HCT116 (cell line): ENCODE measurements around the gene OIP5. TPM values are rescaled to one million over a fixed set of nuclear protein-coding genes. Genes with fewer than 3 reads are reported as not detected.

Source experiments
- ATAC-seq: fragments of 200-7000 bp; cut with Tn5 transposase; 2 replicates; pipeline ENCODE4 v1.9.1; 2020; ENCODE audit warnings: mild to moderate bottlenecking, moderate library complexity
- BruUV-seq: library from RNA; stranded (reverse); fragments of 400-500 nt; replicated peaks from 2 replicates; lab custom pipeline; 2021; lab: Mats Ljungman, UMichigan
- CTCF ChIA-PET: fragments of 300-600 bp; sonication (Branson Sonifier 250); formaldehyde crosslinking; loops from one replicate; lab custom pipeline; 2021; ENCODE audit warnings: antibody characterized with exemption; lab: Charles Lee
- POLR2A ChIA-PET: fragments of 300-600, 350-600 bp; sonication (Branson Sonifier 250); formaldehyde crosslinking; loops from one replicate; lab custom pipeline; 2021; ENCODE audit warnings: antibody characterized with exemption; lab: Charles Lee
- RAD21 ChIA-PET, 2 experiments: fragments of 300-600 bp; sonication (Branson Sonifier 250); formaldehyde crosslinking; loops; one replicate each; lab custom pipeline; 2023; ENCODE audit warnings: low total read pairs in 2 of 2; ENCODE audit not compliant: uncharacterized antibody in 2 of 2, unreplicated experiment in 2 of 2, low non-redundant PET in 1 of 2; lab: Charles Lee
- DNase-seq: peaks from one replicate; pipeline ENCODE4 v3.0.0-alpha.2; 2010; ENCODE audit warnings: low read depth, low spot score
- H2AFZ ChIP-seq: fragments of 200-600 bp; shearing (Covaris generic), sonication (generic); 2 replicates; pipeline ENCODE4 v1.6.1; 2017; ENCODE audit warnings: low read depth, mixed run types, mixed read lengths, antibody characterized with exemption, low read length; ENCODE audit not compliant: poor library complexity, severe bottlenecking
- H3K27ac ChIP-seq: 2 replicates; pipeline ENCODE4 v1.5.1; 2012; ENCODE audit warnings: low read depth, low read length
- H3K27me3 ChIP-seq: fragments of 200-600 bp; sonication (generic); 2 replicates; pipeline ENCODE4 v1.6.1; 2016; ENCODE audit warnings: mixed run types, low read length, mixed read lengths; ENCODE audit not compliant: insufficient read depth
- H3K36me3 ChIP-seq, 2 experiments: fragments of 200-500 bp in 1 of 2; fragments of 200-600 bp in 1 of 2; sonication (Bioruptor generic) in 1 of 2; sonication (generic) in 1 of 2; 2 replicates each; pipeline versions ENCODE4 v1.5.1 to v1.6.1; 2014 to 2016; ENCODE audit warnings: low read length in 2 of 2, inconsistent platforms in 1 of 2, mixed read lengths in 1 of 2, mixed run types in 1 of 2; ENCODE audit not compliant: insufficient read depth in 2 of 2, control insufficient read depth in 1 of 2
- H3K4me1 ChIP-seq, 2 experiments: fragments of 200-600 bp in 1 of 2; sonication (generic) in 1 of 2; 2 replicates each; pipeline versions ENCODE4 v1.5.1 to v1.6.1; 2012 to 2017; ENCODE audit warnings: low read length in 2 of 2, inconsistent platforms in 1 of 2, mild to moderate bottlenecking in 1 of 2, mixed read lengths in 1 of 2, mixed run types in 1 of 2, moderate library complexity in 1 of 2; ENCODE audit not compliant: insufficient read depth in 2 of 2, control insufficient read depth in 1 of 2
- H3K4me2 ChIP-seq: fragments of 200-600 bp; sonication (generic); 2 replicates; pipeline ENCODE4 v1.6.1; 2017; ENCODE audit warnings: mixed run types, low read length, mixed read lengths
- H3K4me3 ChIP-seq, 2 experiments: fragments of 200-600 bp in 1 of 2; sonication (generic) in 1 of 2; replicated peaks in 1 of 2; 2 replicates each; pipeline ENCODE4 v1.5.1; 2011 to 2016; ENCODE audit warnings: low read length in 2 of 2, control low read depth in 1 of 2, low read depth in 1 of 2, mild to moderate bottlenecking in 1 of 2, mixed read lengths in 1 of 2, mixed run types in 1 of 2
- H3K79me2 ChIP-seq: fragments of 200-600 bp; sonication (generic); 2 replicates; pipeline ENCODE4 v1.6.1; 2017; ENCODE audit warnings: mild to moderate bottlenecking, mixed run types, low read length, moderate library complexity, mixed read lengths; ENCODE audit not compliant: insufficient read depth
- H3K9ac ChIP-seq: fragments of 200-600 bp; sonication (generic); 2 replicates; pipeline ENCODE4 v1.6.1; 2016; ENCODE audit warnings: low read length, mixed read lengths
- H3K9me2 ChIP-seq: fragments of 200-600 bp; sonication (generic), shearing (Covaris generic); 2 replicates; pipeline ENCODE4 v1.6.1; 2017; ENCODE audit warnings: mixed run types, mild to moderate bottlenecking, moderate library complexity; ENCODE audit not compliant: insufficient read depth
- H3K9me3 ChIP-seq, 2 experiments: fragments of 200-500 bp in 1 of 2; fragments of 200-600 bp in 1 of 2; sonication (Bioruptor generic) in 1 of 2; sonication (generic) in 1 of 2; 2 replicates each; pipeline ENCODE4 v1.6.1; 2014 to 2017; ENCODE audit warnings: low read length in 2 of 2, mixed read lengths in 2 of 2, inconsistent platforms in 1 of 2, low read depth in 1 of 2, mild to moderate bottlenecking in 1 of 2, mixed run types in 1 of 2, moderate library complexity in 1 of 2; ENCODE audit not compliant: control insufficient read depth in 1 of 2, insufficient read depth in 1 of 2
- H4K20me1 ChIP-seq: fragments of 200-600 bp; sonication (generic), shearing (Covaris generic); 2 replicates; pipeline ENCODE4 v1.6.1; 2017; ENCODE audit warnings: mixed run types, mild to moderate bottlenecking, moderate library complexity; ENCODE audit not compliant: insufficient read depth
- CBX3 ChIP-seq: IDR thresholded peaks from 2 replicates; pipeline ENCODE4 v1.6.1; 2012; ENCODE audit warnings: low read depth
- EGR1 ChIP-seq: IDR thresholded peaks from 2 replicates; pipeline ENCODE4 v1.6.1; 2012; ENCODE audit warnings: low read depth
- ELF1 ChIP-seq: IDR thresholded peaks from 2 replicates; pipeline ENCODE4 v1.6.1; 2012; ENCODE audit warnings: low read depth, borderline replicate concordance
- EZH2 ChIP-seq: fragments of 200-600 bp; sonication (generic); IDR thresholded peaks from 2 replicates; pipeline ENCODE4 v1.6.1; 2017; ENCODE audit warnings: antibody characterized with exemption, mixed run types
- FOSL1 ChIP-seq: IDR thresholded peaks from 2 replicates; pipeline ENCODE4 v1.6.1; 2012; ENCODE audit warnings: low read depth
- JUND ChIP-seq: IDR thresholded peaks from 2 replicates; pipeline ENCODE4 v1.6.1; 2012
- POLR2A ChIP-seq: IDR thresholded peaks from 2 replicates; pipeline ENCODE4 v1.7.0; 2011; ENCODE audit warnings: borderline replicate concordance; ENCODE audit not compliant: insufficient read depth, insufficient read length; ENCODE audit errors: extremely low read depth
- POLR2AphosphoS5 ChIP-seq: IDR thresholded peaks from 2 replicates; pipeline ENCODE4 v1.6.1; 2011; ENCODE audit warnings: mild to moderate bottlenecking, low read depth, low read length, moderate library complexity
- RAD21 ChIP-seq: IDR thresholded peaks from 2 replicates; pipeline ENCODE4 v1.6.1; 2012; ENCODE audit warnings: low read depth, mild to moderate bottlenecking
- SIN3A ChIP-seq: IDR thresholded peaks from 2 replicates; pipeline ENCODE4 v1.6.1; 2012; ENCODE audit warnings: low read depth
- SP1 ChIP-seq: IDR thresholded peaks from 2 replicates; pipeline ENCODE4 v1.6.1; 2012; ENCODE audit warnings: low read depth
- TCF7L2 ChIP-seq: IDR thresholded peaks from 2 replicates; pipeline ENCODE4 v1.7.0; 2011; ENCODE audit warnings: borderline replicate concordance, inconsistent platforms; ENCODE audit not compliant: insufficient read depth, insufficient read length; ENCODE audit errors: extremely low read depth
- YY1 ChIP-seq: IDR thresholded peaks from 2 replicates; pipeline ENCODE4 v1.6.1; 2011; ENCODE audit warnings: low read length, low read depth, moderate library complexity, mild to moderate bottlenecking; ENCODE audit not compliant: insufficient replicate concordance; ENCODE audit errors: extremely low read depth
- ZFX ChIP-seq: fragments of 450-650 bp; IDR thresholded peaks from 2 replicates; pipeline ENCODE4 v1.6.1; 2017
- ZNF274 ChIP-seq: fragments of 200-500 bp; sonication (Bioruptor generic); IDR thresholded peaks from 2 replicates; pipeline ENCODE4 v1.6.1; 2014; ENCODE audit warnings: mild to moderate bottlenecking, low read depth, low read length, inconsistent platforms
- intact Hi-C: fragments of 100-400 bp; cut with micrococcal nuclease; formaldehyde crosslinking; loops from 2 replicates; pipeline ENCODE4 v1.10.0; 2022
- total RNA-seq: library from RNA; stranded (reverse); gene quantifications from one replicate; pipeline ENCODE4 v1.2.1, GENCODE V29; 2021; ENCODE audit not compliant: unreplicated experiment
- TF ChIP-seq, protein P1 (sequence below): IDR thresholded peaks from 2 replicates; pipeline ENCODE4 v1.6.1; 2012
- TF ChIP-seq, protein P2 (sequence below): IDR thresholded peaks from 2 replicates; pipeline ENCODE4 v1.6.1; 2012
- TF ChIP-seq, protein P3 (sequence below): IDR thresholded peaks from 2 replicates; pipeline ENCODE4 v1.6.1; 2012; ENCODE audit warnings: low read depth

Gene OIP5
- total RNA-seq, 1 experiment from 2014 or later, result 19.7 TPM

DNA sequence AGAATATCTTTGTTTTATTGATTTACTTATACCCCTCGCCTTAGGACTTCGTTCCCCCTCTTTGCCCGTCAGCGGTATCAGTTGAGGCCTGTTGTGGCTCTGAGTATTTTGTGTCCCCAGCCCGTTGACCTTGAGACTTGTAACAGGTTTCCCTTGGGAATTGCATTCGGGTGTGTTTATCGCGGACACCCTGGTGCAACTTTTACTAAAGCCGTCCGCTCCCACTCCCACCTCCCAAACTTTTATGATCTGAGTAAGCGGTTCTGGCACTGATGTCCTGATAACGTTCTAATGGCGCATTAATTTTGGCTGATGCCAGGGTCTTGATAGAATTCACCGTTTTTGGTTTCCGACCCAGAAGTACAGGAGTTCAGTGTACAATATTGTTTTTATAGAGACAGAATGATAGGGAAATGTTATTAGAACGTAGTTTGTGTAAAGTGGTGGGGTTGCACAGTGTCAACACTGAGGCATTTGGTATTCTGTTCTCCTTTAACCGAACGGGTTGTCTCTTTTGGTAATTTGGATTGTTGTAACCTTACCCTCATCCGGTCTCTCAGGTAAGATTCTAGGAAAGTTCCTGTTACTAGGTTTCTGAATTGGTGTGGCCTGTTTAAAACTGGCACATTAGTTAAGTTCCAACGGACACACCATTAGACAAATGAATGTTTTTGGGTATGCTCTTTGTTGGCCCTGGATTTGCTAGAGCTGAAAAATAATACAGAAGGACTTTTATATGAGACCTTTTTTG lies 47.8 kb downstream of the OIP5 start:
- peaks cover 9 to 32% of the 10 kb centered on the region in 2 experiments; a peak in 3 of 4 replicates for H3K4me1 ChIP-seq
- POLR2A ChIA-PET, result no interaction called here
- ATAC-seq (no peak), DNase-seq (no peak)
- H4K20me1 ChIP-seq, result 0 out of 2 replicates have a peak, but pooled peaks cover 4% of the 10 kb centered on the region
- no peaks in the 10 kb centered on the region for H3K27me3 ChIP-seq
- peak overlapping the region; percentile 96 for H3K9ac ChIP-seq
- BruUV-seq, result TSS peak; percentile 45
- intact Hi-C loops, result loop anchor here (5.0 kb wide), 1 partner anchor 167 kb away; the partner anchor contains the start of gene INO80
- H2AFZ ChIP-seq, result no peak overlapping the region
- H3K79me2 ChIP-seq, result peaks cover 54% of the 10 kb centered on the region
- H3K36me3 ChIP-seq, result peaks cover 22 to 40% of the 10 kb centered on the region in 2 experiments
- CTCF ChIA-PET, result no interaction called here
- no peaks in the 10 kb centered on the region for H3K9me2 ChIP-seq
- no peak for TF ChIP-seq SIN3A
- no peak for TF ChIP-seq POLR2AphosphoS5
- TF ChIP-seq RAD21, result no peak
- no peak for TF ChIP-seq SP1
- no peak for TF ChIP-seq FOSL1
- TF ChIP-seq, protein P1, sequence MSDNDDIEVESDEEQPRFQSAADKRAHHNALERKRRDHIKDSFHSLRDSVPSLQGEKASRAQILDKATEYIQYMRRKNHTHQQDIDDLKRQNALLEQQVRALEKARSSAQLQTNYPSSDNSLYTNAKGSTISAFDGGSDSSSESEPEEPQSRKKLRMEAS, result no peak
- TF ChIP-seq TCF7L2, result no peak
- TF ChIP-seq ELF1, result no peak
- no peak for TF ChIP-seq YY1
- TF ChIP-seq POLR2A, result no peak
- TF ChIP-seq CBX3, result no peak
- TF ChIP-seq, protein P2, sequence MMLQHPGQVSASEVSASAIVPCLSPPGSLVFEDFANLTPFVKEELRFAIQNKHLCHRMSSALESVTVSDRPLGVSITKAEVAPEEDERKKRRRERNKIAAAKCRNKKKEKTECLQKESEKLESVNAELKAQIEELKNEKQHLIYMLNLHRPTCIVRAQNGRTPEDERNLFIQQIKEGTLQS, result no peak
- TF ChIP-seq ZNF274, result no peak
- TF ChIP-seq ZFX, result no peak
- TF ChIP-seq JUND, result no peak
- TF ChIP-seq, protein P3, sequence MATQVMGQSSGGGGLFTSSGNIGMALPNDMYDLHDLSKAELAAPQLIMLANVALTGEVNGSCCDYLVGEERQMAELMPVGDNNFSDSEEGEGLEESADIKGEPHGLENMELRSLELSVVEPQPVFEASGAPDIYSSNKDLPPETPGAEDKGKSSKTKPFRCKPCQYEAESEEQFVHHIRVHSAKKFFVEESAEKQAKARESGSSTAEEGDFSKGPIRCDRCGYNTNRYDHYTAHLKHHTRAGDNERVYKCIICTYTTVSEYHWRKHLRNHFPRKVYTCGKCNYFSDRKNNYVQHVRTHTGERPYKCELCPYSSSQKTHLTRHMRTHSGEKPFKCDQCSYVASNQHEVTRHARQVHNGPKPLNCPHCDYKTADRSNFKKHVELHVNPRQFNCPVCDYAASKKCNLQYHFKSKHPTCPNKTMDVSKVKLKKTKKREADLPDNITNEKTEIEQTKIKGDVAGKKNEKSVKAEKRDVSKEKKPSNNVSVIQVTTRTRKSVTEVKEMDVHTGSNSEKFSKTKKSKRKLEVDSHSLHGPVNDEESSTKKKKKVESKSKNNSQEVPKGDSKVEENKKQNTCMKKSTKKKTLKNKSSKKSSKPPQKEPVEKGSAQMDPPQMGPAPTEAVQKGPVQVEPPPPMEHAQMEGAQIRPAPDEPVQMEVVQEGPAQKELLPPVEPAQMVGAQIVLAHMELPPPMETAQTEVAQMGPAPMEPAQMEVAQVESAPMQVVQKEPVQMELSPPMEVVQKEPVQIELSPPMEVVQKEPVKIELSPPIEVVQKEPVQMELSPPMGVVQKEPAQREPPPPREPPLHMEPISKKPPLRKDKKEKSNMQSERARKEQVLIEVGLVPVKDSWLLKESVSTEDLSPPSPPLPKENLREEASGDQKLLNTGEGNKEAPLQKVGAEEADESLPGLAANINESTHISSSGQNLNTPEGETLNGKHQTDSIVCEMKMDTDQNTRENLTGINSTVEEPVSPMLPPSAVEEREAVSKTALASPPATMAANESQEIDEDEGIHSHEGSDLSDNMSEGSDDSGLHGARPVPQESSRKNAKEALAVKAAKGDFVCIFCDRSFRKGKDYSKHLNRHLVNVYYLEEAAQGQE, result no peak
- TF ChIP-seq EZH2, result no peak
- TF ChIP-seq EGR1, result no peak
- H3K4me3 ChIP-seq, result peak overlapping the region; percentile 71 to 84
- RAD21 ChIA-PET, result no interaction called here
- H3K4me2 ChIP-seq, result peak overlapping the region; percentile 78
- H3K27ac ChIP-seq, result peak overlapping the region; percentile 82
- H3K9me3 ChIP-seq, result no peaks in the 10 kb centered on the region
